GM12874 (cell line): ENCODE measurements around the gene ATP4A.

Experiments used
- CTCF ChIP-seq: IDR thresholded peaks from 2 replicates; pipeline ENCODE4 v1.5.1; 2011; ENCODE audit warnings: low read depth, mild to moderate bottlenecking, control low read depth, low read length, moderate library complexity; ENCODE audit not compliant: insufficient read depth

Gene ATP4A

GRCh38 chr19:35509018-35509652, 54.3 kb downstream of the ATP4A start:
- no peak for TF ChIP-seq CTCF

GRCh38 chr19:35508129-35508528, 55.3 kb downstream of the ATP4A start:
- no peak for TF ChIP-seq CTCF

- TF ChIP-seq CTCF: no peak
Measured at GRCh38 chr19:35507561-35507960, 55.9 kb downstream of the ATP4A start.

- no peak for TF ChIP-seq CTCF
Measured at GRCh38 chr19:35506011-35506410, 57.4 kb downstream of the ATP4A start.

GRCh38 chr19:35502751-35503150, 60.7 kb downstream of the ATP4A start:
- no peak for TF ChIP-seq CTCF

- TF ChIP-seq CTCF: no peak
Measured at GRCh38 chr19:35501684-35502083, 61.8 kb downstream of the ATP4A start.

- TF ChIP-seq CTCF: no peak
Measured at GRCh38 chr19:35500611-35501010, 62.8 kb downstream of the ATP4A start.
